NCI-H446 (cell line): ENCODE data around the gene SF3A2.

Experiments used
- DNase-seq, 2 experiments: peaks; one replicate each; lab custom pipeline; 2025; lab: John Stamatoyannopoulos, UW

Gene SF3A2

GRCh38 chr19:2226840-2227360, 9.7 kb upstream of the SF3A2 start:
- no peak for DNase-seq

GRCh38 chr19:2227415-2228156, 9.0 kb upstream of the SF3A2 start:
- no peak for DNase-seq

- no peak for DNase-seq
Measured at GRCh38 chr19:2228157-2229030, 8.2 kb upstream of the SF3A2 start.

DNA sequence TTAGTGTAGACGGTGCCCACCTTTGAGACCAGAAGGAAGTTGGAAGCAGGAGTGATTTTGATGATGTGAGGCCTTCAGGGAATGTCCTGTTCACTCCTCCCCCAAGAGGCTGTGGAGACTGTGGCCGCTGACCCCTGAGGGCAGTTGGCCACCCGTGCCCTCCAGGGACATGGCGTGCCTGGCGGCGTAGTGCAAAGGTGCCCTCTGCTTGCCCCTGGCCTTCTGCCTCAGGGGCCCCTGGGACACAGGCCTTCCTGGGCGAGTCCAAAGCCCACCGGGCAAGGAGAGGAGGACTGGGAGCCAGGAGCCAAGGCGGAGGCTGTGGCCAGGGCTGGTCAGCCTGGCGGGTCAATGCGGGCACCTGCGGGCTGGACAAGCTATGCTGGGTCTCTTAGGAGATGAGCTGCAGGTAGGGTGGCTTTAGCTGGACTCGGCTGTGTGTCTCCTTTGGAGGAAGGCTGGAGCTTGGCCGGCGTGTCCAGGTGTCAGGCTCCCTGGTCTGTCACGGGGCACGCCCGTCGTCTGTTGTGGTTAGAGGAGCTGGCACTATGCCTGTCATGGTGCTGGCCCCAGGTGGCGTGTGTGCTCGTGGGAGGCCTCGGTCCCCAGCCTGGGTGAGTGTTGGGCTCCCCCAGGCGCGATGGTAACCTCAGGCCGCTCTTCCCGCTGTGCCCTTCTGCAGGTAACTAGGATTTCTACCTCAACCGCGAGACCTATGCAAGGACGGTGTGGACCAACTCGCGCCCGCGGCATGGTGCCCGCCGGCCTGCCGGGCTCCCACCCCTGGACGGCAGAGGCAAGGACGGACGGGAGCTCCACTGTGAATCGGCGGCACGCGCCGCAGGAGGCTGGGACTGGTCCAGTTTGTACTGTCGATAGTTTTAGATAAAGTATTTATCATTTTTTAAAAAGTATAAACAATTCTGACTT, 7.3 kb upstream of the SF3A2 start:
- no peak for DNase-seq

GRCh38 chr19:2230033-2230531, 6.5 kb upstream of the SF3A2 start:
- DNase-seq, result no peak

DNA sequence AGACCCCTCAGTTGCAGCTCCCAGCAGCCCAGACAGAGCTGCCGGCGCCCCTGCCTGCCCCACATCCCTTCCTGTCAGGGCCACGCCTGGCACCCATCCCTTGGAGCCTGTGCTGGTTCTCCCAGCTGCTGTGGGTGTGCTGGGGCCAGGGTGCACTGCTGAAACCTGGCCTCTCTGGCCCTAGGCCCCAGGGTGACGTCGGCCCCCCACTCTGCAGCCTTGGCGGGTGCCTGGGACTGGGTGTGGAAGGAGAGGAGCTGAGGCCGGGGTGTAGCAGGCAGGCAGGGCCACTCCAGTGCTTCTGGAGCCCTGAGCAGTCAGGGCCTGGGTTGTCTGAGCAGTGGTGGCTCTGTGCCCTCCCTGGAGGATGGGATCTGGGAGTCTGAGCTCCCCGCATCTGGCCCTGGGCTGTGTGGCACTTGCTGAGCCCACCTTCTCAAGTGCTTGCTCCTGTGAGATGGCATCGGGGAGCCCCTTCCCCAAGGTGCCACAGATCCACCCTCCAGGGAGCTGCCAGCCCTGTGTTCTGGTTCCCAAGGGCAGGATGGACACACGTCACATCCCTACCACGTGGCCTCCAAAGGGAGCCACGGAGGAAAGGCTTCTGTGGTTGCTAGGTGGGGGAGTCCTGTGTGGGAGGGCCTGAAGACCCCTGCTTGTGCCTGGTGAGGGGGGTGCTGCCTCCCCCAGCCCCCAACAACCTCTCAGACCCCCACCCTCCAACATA, 5.7 kb upstream of the SF3A2 start:
- no peak for DNase-seq

DNA sequence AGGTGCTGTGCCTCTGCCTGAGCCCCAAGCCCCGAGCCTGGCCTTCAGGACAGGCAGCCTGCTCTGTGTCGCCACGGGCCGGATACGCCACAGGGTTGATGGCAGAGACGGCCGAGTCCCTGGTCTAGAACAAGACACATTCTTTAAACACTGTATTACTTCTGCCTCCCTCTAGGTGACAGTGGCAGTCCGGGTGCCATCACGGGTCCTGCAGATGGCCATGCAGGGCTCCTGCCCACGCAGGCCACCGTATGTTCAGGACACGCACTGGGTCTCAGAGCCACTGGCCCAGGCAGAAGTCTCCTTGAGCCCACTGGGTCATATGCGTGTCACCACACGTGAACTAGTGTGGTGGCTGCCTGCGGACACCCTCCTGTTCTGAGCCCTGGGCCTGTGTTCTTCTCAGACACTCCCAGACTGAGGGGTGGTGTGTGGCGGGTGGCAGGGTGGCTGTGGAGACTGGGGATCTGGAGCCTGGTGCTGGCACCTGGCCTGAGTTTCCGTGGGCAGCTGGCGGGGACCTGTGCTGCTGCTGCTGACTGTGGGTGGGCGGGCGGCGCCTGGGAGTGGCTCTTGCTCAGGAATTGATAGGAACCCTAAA, 4.9 kb upstream of the SF3A2 start:
- DNase-seq, result no peak

GRCh38 chr19:2232286-2233151, 4.1 kb upstream of the SF3A2 start:
- no peak for DNase-seq

GRCh38 chr19:2233601-2234280, 2.9 kb upstream of the SF3A2 start:
- no peak for DNase-seq

GRCh38 chr19:2234996-2235380, 1.6 kb upstream of the SF3A2 start:
- no peak for DNase-seq

DNA sequence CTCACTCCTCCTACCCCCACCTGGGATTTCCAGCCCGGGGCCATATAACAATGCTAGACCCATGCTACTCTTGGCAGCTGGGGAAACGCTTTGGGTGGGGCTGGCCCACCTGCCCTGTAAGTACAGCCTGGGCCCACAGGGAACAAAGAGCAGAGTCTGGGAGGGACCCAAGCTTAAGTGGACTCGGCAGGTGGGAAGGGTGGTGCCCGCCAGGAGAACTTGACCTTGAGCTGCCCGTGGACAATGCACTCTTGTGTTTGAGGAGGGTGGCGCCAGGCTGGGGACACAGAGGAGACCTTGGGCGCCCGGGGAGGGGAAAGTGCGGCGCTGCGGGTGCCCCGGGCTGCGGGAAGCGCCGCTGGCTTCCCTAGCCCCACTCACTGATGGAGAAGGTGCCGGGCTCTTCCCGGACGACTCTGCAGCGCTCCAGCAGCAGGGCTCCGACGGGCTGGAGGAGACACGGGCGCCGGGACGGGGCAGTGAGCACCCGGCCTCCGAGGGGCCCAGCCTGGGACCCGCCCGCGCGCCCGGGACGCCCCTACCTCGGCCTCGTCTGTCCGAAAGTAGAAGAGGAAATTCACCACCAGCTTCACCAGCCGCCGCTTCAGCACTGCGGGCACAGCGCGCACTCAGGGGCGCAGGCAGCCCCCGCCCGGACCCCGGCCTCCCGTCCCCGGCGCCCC, 1.1 kb upstream of the SF3A2 start:
- no peak for DNase-seq

- no peak for DNase-seq
Measured at GRCh38 chr19:2236064-2236313, 635 bp upstream of the SF3A2 start.

- DNase-seq, result no peak
Measured at GRCh38 chr19:2237051-2237868, 636 bp downstream of the SF3A2 start.

DNA sequence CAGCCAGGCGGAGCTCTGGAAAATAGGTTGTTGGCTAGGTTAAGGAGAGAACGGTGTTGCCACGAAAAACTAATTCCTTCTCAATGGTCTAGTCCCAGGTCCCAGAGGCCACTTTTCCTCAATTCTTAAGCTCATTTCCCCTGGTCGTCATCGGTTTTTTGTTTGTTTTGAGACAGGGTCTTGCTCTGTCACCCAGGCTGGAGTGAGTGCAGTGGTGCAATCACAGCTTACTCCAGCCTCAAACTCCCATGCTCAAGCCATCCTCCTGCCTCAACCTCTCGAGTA, 1.2 kb downstream of the SF3A2 start:
- DNase-seq, result no peak

DNA sequence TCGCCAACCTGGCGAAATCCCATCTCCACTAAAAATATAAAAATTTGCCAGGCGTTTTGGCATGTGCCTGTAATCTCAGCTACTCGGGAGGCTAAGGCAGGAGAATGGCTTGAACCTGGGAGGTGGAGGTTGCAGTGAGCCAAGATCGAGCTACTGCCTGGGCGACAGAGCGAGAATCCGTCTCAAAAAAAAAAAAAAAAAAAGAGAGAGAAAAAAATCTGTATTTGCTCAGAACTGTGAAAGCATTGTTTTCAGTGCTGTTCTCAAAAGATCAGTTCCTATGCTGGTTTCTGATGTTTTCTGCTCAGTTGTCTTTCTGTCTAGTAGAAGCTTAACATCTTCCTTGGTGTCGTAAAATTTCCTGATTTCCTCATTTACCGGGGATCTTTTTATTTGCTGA, 2.5 kb downstream of the SF3A2 start:
- DNase-seq, result no peak

- DNase-seq, result no peak
Measured at GRCh38 chr19:2239771-2240770, 3.4 kb downstream of the SF3A2 start.
